Mucosa of gallbladder (tissue), 1 donor: Measurements from ENCODE around the gene CHN2. TPM values are rescaled to one million over a fixed set of nuclear protein-coding genes. Genes with fewer than 3 reads are reported as not detected.

Source experiments
- DNase-seq: peaks from one replicate; pipeline ENCODE4 v3.0.0-alpha.2; 2020; ENCODE audit warnings: low spot score
- total RNA-seq: library from RNA; stranded (reverse); gene quantifications from one replicate; pipeline ENCODE4 v1.2.1, GENCODE V29; 2021
- donor health status: DM: no; HTN: no; CAD: no.

Gene CHN2
- total RNA-seq, 1 donor from 2014 or later: 24.7 TPM

DNA sequence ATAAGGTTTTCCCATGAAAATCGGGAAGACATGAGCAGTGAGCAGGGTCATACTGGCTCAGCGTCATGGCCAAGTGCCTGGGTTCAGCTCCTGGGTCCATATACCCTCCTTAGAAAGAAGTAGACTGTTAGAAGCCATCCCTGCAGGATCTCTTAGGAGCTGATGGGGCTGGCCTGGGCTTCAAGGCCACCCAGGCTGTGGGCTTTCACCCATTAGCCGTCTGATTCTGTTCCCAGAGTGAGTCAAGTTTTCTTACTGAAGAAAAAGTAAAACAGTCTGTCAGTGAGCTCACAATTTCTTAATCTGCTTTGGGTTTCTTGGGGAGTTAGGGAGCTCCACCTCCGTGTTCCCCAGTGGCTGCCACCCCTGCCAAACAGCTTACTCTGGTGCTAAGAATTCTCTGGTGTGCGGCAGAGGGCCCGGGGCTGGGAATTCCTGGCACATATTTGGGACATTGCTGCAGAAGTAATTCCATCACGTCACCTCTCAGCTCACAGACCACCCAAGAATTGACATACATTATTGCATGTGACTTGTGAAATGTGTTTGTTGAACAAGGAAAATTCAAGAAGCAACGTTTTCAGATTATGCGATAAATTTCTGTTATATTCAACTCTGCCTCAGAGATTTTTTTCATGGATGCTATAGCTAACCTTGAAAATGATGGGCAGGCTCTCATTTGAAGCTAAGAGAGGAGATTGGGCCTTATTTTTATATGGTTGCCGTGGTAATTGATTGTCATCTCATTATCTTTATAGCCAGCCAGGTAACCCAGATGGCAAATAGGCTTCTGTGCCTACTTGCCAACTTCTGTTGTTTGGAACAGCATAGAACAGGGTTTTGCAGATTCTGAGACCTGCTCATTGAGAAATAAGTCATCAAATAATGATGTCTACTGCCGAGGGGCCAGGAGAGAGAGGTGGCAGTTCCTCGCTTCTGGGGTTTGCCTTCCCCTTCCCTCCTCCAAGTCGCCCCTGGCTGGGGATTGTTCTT, 166.4 kb downstream of the CHN2 start:
- no peak for DNase-seq

DNA sequence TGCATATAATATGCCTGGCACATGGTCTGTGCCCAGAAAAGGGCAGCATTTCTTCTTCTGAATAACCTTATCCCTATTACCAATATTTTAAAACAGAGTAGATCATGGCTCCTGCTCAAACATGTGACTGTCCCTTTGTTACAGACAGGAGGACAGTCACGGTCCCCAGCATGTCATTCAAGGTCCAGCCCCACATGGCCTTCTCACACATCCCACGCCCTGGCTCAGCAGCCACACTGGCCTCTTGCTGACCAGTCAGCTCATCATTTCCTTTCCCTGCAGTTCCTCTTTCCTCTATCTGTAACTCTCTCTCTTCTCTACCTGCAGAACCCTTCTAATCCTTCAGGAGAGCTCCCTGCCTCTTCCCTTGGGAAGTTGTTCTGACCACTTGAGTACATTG, 167.8 kb downstream of the CHN2 start:
- DNase-seq: no peak

DNA sequence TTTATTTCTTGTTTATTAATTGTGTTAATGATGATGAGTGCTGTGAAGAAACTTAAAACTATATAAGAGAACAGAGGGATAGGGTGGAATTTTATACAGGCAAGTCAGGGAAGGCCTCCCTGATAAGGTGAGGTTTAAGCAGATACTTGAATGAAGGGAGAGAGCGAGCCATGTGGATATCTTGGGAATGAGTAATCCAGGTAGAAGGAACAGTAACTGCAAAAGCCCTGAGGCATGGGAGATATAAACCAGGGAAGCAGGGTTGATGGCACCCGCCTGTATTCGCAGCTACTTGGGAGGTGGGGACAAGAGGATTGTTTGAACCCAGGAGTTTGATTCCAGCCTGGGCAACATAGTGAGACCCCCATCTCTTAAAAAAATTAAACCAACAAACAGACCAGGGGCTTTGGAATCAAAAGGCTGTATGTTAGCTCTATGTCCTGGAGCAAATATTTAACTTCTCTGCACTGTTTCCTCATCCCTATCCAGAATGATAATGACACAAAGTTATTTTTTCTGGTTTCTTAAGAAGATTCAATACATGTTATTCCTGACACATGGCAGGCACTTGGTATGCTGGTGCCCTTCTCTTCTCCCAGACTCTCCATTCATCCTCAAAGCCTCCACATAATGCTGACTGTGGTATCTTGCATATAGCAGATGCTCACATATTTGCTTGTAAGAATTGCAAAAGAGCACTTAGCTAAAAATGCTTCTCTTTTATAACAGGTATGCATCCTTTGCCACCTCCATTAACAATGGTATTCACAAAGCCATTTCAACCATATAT, 169.3 kb downstream of the CHN2 start:
- no peak for DNase-seq

DNA sequence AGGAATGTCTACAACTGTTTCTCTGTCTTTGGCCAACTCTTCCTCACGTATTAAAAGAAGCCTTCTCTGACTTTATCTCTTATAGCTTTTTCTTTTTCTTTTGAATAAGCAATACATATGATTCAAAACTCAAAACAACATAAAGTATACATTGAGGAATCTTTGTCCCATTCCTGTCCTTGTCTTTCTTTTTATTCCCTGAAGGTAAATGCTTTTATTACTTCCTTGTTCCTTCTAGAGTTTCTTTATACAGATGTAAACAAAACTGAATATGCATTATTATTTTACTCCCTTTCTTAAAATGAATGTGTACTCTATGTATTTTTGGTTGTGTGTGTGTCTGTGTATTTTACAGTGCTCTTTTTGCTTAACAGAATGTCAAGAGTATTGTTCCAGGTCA, 170.1 kb downstream of the CHN2 start:
- DNase-seq: no peak

DNA sequence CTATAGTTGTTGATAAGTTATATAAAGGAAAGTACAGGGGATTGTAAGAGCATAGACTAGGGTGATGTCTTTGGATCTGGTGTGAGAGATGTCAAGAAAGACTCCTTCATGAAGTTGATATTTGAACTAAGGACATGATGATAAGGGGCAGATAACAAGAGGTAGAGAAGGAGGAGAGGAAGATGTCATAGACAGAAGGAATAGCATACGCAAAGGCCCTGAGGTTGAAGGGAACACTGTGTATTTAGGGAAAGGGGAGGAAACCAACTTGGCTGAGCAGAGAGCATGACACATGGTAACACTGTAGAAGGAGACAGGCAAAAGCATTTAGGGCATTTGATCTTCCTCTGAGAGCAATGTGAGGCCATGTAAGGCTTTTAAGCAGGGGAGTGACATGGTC, 170.8 kb downstream of the CHN2 start:
- no peak for DNase-seq

DNA sequence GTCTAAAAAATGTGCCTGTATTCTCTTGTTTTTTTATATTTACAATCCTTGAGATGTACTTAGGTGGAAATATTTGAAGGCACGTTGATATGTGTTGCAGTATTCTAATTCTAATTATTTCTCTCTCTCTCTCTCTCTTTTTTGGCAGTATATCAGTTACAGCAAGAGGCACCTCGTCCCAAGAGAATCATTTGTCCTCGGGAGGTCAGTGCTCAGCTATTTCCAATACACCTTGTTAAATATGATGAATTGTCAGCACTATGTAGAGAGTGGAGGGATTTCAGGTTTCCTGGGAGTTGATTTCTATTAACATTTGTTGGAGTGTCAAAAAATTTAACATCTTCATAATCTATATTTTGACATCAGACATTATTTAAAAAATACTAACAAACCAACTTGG, 173.2 kb downstream of the CHN2 start:
- DNase-seq: no peak

DNA sequence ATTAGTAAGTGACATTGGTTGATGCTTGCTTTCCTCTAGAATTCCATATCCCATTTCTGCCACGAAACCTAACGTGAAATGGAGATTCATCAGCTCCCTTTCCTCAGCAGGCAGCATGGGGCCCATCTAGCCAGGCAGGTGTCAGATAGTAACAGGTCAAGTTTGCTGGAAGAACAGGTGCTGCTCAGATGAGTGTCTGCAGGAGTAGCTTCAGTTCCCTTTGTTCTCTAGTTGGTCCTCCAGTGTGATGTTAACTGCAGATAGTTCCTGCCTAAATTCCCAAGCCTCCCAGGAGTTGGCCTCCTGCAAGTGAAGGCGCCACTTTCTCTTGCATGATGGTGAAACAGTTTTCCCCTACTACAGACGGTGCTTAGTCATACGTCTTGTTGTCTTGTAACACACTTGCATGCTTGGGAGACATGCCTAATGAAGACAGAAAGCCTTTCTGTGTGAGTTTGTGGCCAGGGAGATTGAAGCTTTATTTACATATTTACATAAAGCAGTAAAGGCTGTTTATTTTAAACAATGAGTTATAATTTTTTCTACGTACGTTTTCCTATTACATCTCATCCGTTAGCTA, 175.4 kb downstream of the CHN2 start:
- DNase-seq: no peak

DNA sequence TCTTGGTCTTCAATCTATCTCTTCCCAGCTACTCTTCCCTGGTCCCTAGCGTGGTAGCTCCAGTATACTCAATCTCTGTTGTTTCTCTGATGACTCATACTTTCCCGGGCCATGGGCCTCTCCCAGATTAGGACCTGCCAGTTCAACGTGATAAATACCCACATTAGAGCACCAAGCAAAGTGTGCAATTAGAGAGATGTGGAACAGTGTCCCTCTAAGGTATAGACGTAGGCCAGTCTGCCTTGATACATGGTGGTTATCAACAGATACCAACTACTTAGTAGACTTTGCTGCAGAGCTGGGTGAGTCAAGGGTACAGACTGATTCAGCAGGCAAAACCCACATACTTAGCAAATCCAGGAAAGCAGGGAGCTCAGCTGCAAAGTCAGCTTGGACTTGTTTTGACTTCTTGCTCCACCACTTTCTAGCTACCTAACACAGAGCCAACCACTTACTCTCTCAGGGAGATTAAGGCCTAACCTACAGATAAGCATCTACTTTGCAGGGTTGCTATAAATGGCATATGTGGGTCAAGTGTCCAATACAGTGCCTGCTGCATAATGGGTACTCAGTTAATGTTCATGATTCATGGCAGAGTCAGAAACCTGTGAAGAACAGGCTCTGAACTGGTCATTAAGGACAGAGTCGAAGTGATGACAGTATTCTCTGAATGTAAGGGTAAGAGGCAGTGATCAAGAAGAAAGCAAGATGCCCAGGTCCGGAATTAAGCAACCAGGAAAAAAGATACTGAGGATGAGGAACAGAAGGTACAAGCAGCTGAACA, 176.1 kb downstream of the CHN2 start:
- DNase-seq: peak; percentile 24

DNA sequence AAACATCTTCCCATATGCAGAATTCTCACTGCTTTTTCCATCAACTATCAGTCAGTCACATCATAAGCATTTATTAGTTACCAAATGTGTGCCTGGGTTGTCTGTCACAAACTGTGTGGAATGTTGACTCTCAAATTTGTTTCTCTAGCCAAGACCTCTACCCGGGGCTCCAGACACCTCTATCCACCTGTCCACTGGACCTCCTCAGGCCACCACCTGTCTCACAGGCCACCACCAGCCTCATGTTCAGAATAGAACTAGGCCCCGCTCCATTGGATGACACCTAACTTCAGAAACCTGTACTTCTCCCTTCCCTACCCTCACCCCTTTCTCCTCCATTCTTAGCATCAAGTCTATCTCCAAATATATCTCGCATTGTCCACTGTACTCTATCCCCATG, 176.9 kb downstream of the CHN2 start:
- DNase-seq: no peak

DNA sequence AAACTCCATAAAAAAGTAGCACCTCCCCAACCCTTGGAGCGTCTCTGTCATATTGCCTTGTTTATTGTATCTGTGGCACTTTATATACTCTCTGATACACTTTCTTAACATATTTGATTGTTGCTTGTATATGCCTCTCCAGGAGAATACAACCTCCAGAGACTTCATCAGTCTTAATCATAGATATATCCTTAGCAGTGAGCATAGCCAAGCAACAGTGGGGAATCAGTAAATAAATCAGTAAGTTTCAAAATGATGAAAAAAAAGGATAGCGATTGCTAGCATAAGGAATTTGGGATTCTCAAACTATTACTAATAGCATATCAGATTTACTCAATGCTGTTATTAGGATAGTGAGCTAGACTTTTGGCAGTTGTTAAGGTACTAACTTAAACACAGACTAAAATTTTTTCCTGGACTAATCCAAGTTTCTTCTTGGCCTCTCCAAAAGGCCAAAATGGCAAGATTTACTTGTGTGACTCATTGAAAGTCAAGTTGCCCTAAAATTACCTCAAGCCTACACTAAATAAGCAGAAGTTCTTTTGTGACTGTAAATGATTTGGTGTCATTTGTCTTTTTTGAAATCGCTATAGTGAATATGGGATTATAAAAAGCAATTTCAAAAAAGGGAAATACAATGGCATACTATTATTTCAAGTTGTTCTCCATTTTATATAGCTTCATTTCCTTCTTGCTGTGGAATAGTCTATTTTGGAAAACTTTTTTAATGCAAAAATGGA, 177.9 kb downstream of the CHN2 start:
- DNase-seq: no peak

DNA sequence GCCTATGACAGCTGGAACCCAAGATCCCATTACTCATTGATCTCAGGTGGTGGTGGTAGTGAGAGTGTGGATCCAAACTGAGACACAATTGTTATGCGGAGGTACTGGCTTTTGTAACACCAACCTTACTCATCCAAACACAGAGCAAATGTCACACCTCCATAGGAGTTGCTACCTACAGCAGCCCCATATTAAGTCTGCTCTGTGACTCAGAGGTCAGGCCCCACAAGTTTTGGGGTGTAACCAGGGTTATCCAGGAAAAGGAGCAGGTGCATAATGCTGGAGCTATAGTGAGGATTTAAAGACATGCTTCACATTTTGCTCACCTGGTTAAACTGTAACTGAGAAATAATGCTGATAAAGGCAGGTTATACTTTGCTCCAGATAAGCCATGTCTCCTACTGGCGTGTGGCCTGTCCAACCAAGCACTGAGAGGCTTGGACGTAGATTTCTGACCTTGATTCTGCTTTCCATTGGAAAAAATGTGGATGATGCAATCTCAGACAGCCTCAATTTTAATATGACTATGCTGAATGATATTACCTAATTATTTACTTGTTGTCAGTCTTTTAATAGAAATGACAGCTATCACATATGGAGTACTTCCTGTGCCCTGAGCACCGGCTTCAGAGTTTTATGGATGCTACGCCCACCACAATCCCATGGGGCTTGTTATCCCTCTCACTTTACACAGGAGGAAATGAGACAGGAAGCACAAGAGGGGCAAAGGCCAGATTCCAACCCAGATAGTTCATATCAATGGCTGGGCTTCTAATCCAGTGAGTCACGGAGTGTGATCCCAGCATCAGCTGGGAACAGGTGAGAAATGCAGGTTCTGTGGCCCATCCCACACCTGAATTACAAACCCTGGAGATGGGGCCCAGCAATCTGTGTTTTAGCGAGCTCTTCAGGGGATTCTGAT, 181.3 kb downstream of the CHN2 start:
- peak; percentile 74 for DNase-seq

DNA sequence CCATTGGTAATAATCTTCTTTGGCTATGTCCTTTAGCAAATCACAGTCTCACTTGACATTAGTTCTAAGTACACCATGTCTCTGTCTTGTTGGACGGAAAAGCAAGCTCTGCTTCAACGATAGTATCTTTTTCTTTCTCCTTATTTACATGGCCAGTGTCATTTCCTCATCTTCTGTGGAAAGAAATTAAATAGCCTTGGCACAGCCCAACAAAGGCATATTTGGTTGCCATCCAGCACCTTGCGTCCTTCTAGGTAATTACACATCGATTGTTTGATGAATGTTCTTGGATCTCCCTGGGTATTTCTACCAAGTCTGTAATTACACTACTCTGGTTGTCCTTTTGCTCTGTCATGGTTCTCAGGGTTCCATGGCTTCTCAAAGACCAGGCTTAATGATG, 183.1 kb downstream of the CHN2 start:
- peak; percentile 63 for DNase-seq

DNA sequence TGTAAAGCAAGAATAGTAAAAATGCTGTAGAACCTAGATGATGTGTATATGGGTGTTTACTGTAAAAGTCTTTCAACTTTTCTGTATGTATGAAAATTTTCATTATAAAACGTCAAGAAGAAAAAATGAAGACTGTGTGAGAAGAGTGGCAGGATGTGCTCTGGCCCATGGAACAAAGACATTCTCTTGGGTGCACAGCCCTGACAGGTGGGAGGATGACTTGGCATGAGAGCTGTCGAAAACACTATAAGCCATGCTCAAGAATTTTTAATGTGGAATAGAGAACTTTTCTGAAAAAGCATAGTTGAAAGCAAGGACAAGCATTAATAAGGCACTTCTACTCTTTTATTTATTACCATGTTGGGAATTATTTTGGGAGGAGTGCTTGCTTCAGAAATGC, 185.0 kb downstream of the CHN2 start:
- DNase-seq: no peak

DNA sequence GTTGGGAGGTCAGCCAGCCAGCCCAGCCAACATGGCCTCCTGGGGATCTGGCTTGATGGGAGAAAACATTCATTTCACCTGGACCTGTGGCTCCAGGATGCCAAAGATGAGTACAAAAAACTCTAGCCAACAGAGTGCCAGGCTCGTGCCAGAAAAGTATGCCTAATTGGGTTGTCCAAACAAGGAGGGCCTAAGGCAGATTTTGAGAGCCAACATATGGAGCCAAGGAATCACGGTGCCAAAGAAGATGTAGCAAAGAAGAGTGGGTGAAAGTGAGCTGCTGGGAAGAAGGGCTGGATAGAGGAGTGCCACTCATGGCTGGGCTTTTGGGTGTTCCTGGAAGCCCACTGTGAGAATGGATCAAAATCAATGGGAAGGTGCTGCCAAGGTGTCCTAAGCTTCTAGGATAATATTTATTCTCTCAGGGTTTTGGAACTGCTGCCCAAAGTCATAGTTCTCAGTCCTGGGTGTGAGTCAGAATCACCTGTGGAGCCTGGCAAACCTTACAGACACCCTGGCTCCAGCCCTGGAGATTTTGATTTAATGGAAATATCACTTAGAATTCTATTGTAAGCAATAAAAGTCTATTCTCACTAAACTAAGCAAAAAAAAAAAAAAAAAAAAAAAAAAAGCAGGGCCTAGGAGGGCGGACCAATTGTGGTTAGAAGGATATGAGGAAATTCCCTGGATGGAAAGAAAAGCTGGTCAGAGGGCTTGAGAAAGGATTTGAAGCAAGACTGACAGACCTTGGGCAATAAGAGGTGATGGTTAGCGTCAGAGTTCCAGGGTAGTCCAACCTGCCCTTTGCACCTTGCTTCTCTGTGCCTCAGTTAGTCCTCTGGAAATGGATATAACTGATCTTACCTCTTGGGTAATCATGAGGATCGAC, 186.9 kb downstream of the CHN2 start:
- DNase-seq: no peak

DNA sequence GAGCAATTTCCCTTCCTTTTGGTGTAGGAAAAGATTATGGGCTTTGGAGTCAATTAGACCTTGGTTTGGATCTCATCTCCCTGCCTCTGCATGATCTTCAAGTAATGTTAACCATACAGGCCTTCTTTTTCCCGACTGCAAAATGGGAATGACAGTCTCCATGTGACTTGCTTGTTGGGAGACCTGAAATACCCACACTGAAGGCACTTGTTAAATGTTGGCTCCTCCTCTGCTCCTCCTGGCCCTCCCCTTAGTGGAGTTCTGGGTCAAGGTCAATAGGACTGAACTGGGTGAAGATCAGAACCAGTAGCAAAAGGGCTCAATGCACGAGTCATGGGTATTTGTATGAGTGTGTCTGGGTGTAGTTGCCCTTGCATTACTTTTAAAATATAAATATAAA, 189.7 kb downstream of the CHN2 start:
- no peak for DNase-seq

DNA sequence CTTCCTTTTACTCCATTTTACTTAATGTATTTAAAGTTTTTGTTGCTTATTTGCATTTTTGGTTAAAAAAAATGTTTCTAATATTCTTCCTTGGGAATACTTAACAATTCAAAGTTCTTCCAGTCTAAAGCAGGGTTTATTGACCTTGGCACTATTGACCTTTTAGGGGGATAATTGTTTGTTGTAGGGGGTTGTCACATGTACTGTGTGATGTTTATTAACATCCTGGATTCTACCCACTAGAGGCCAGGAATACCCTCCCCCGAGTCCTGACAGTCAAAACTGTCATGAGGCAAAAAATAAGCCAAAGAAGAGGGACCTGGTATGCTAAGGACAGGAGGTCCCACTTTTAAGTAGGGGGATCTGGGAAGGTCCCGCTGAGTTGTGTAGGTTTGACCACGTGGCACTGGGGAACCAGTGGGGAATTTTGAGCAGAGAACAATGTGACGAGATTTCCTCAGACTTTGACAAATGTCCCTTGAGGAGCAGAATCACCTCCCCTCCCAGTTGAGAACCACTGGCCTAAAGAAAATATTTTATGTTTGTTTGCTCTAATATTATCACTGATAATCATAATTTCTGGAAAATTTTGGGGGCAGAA, 190.7 kb downstream of the CHN2 start:
- DNase-seq: no peak

DNA sequence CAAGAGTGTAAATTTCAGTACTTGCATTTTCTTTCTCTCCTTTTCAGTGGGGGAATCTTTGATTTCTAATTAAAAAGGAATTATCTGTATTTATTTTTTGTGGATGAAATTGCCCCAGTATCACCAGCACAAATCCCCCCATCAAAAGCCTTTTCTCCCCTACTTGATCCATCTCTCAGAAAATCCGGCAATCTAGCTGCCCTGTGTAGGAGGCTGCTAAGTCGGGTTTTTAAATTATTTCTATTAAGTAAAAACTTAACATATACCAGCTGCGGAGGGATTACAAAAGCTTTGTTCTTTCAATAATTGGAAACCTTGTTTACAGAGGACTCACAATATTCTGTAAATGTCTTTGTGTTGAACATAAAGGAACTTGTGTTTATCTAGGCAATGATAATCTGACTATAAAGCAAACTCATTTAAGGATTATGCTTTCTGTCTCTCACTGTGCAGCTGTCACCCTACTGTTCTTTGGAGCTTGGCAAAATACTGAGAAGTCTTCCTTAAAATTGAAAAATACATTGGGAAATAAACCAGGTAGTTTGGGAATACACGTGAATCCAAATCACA, 191.7 kb downstream of the CHN2 start:
- DNase-seq: no peak

DNA sequence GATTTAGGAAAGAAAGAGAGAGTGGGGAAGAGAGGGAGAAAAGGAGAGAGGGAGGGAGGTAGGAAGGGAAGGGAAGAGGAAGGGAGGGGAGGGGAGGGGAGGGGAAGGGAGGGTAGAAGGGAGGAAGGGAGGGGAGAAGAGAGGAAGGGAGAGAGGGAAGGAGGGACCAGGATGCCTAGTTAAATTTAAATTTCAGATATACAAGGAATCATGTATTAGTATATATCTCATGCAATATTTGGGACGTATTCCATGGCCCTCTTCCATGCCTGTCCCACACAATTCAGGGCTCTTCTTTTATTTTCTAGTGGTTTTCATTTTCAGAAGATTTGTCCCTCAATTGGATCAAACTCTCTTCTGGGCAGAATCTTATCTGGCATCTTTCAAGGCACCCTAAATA, 196.7 kb downstream of the CHN2 start:
- no peak for DNase-seq
